GM23338 (cell line): Measurements from ENCODE around the gene COL9A2.

ENCODE experiments used
- CREB1 ChIP-seq: fragments of 250-450 bp; sonication (Bioruptor Pico); IDR thresholded peaks from 2 replicates; pipeline ENCODE4 v1.5.0; 2020; ENCODE audit warnings: low read depth, mild to moderate bottlenecking, moderate library complexity
- CTCF ChIP-seq, 2 experiments: fragments of 200-600 bp in 1 of 2; sonication (generic) in 1 of 2; conservative IDR thresholded peaks; 2 replicates each; pipeline versions ENCODE4 v1.5.1 to v1.6.1; 2016 to 2017; ENCODE audit warnings: antibody characterized with exemption in 2 of 2, low read depth in 2 of 2, mild to moderate bottlenecking in 2 of 2, moderate library complexity in 1 of 2
- EZH2 ChIP-seq: fragments of 200-600 bp; sonication (generic); IDR thresholded peaks from one replicate; pipeline ENCODE4 v1.8.0; 2017; ENCODE audit warnings: antibody characterized with exemption, mild to moderate bottlenecking, low read depth; ENCODE audit not compliant: unreplicated experiment
- EZH2phosphoT487 ChIP-seq: fragments of 200-600 bp; sonication (generic); IDR thresholded peaks from one replicate; pipeline ENCODE4 v1.8.1; 2018; ENCODE audit warnings: antibody characterized with exemption; ENCODE audit not compliant: unreplicated experiment
- JUNB ChIP-seq: IDR thresholded peaks from one replicate; pipeline ENCODE4 v1.6.1; 2016; ENCODE audit warnings: antibody characterized with exemption; ENCODE audit not compliant: unreplicated experiment
- NANOG ChIP-seq: IDR thresholded peaks from 2 replicates; pipeline ENCODE4 v1.6.1; 2016; ENCODE audit warnings: antibody characterized with exemption, borderline replicate concordance
- POLR2AphosphoS5 ChIP-seq: IDR thresholded peaks from 2 replicates; pipeline ENCODE4 v1.6.1; 2016; ENCODE audit warnings: antibody characterized with exemption, low read depth
- STAT1 ChIP-seq: IDR thresholded peaks from one replicate; pipeline ENCODE4 v1.6.1; 2016; ENCODE audit warnings: antibody characterized with exemption; ENCODE audit not compliant: unreplicated experiment
- ZNF114 ChIP-seq: fragments of 250-450 bp; sonication (Bioruptor Pico); IDR thresholded peaks from 2 replicates; pipeline ENCODE4 v1.5.0; 2020; ENCODE audit warnings: mild to moderate bottlenecking, moderate library complexity
- ZNF331 ChIP-seq: fragments of 250-450 bp; sonication (Bioruptor Pico); IDR thresholded peaks from 2 replicates; pipeline ENCODE4 v1.5.0; 2020; ENCODE audit warnings: low read depth, mild to moderate bottlenecking, moderate library complexity
- TF ChIP-seq, protein P1 (sequence below): IDR thresholded peaks from 2 replicates; pipeline ENCODE4 v1.6.1; 2016; ENCODE audit warnings: antibody characterized with exemption
- TF ChIP-seq, protein P2 (sequence below): IDR thresholded peaks from one replicate; pipeline ENCODE4 v1.6.1; 2018; ENCODE audit warnings: antibody characterized with exemption; ENCODE audit not compliant: unreplicated experiment

- TF ChIP-seq EZH2phosphoT487, result no peak
- TF ChIP-seq CTCF (conservative IDR thresholded peaks at IDR 0.05; ENCODE audit: low read depth in 2 of 2), result no peak
- TF ChIP-seq POLR2AphosphoS5, result no peak
- TF ChIP-seq STAT1, result no peak
- TF ChIP-seq, protein P1, sequence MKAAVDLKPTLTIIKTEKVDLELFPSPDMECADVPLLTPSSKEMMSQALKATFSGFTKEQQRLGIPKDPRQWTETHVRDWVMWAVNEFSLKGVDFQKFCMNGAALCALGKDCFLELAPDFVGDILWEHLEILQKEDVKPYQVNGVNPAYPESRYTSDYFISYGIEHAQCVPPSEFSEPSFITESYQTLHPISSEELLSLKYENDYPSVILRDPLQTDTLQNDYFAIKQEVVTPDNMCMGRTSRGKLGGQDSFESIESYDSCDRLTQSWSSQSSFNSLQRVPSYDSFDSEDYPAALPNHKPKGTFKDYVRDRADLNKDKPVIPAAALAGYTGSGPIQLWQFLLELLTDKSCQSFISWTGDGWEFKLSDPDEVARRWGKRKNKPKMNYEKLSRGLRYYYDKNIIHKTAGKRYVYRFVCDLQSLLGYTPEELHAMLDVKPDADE, result no peak
- TF ChIP-seq EZH2, result no peak
- TF ChIP-seq ZNF114 (CRISPR knock-in tag), result no peak
- TF ChIP-seq, protein P2, sequence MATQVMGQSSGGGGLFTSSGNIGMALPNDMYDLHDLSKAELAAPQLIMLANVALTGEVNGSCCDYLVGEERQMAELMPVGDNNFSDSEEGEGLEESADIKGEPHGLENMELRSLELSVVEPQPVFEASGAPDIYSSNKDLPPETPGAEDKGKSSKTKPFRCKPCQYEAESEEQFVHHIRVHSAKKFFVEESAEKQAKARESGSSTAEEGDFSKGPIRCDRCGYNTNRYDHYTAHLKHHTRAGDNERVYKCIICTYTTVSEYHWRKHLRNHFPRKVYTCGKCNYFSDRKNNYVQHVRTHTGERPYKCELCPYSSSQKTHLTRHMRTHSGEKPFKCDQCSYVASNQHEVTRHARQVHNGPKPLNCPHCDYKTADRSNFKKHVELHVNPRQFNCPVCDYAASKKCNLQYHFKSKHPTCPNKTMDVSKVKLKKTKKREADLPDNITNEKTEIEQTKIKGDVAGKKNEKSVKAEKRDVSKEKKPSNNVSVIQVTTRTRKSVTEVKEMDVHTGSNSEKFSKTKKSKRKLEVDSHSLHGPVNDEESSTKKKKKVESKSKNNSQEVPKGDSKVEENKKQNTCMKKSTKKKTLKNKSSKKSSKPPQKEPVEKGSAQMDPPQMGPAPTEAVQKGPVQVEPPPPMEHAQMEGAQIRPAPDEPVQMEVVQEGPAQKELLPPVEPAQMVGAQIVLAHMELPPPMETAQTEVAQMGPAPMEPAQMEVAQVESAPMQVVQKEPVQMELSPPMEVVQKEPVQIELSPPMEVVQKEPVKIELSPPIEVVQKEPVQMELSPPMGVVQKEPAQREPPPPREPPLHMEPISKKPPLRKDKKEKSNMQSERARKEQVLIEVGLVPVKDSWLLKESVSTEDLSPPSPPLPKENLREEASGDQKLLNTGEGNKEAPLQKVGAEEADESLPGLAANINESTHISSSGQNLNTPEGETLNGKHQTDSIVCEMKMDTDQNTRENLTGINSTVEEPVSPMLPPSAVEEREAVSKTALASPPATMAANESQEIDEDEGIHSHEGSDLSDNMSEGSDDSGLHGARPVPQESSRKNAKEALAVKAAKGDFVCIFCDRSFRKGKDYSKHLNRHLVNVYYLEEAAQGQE, result no peak
- TF ChIP-seq CREB1 (CRISPR knock-in tag), result no peak
- no peak for TF ChIP-seq JUNB
- TF ChIP-seq NANOG, result no peak
- no peak for TF ChIP-seq ZNF331 (CRISPR knock-in tag)
These were observed 16.4 kb downstream of the COL9A2 start for GRCh38 chr1:40300651-40301050.
